Right kidney (tissue), 1 donor: ENCODE measurements around the gene CPN2.

ENCODE experiments used
- DNase-seq: peaks from one replicate; pipeline ENCODE4 v3.0.0-alpha.2; 2016

Gene CPN2

DNA sequence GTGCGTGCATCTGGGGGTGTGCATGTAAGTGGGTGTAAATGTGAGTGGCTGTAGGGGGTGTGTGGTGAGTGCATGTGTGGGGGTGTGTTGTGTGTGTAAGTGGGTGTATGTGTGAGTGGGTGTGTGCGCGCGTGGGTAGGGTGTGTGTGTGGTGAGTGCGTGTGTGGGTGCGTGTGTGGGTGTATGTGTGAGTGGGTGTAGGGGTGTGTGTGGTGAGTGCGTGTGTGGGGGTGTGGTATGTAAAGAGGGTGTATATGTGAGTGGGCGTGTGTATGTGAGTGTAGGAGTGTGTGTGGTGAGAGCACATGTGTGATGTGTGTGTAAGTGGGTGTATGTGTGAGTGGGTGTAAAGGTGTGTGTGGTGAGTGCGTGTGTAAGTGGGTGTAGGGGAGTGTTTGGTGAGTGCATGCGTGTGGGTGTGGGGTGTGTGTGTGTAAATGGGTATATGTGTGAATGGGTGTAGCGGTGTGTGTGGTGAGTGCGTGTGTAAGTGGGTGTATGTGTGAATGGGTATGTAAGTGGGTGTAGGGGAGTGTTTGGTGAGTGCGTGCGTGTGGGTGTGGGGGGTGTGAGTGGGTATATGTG, 916 bp upstream of the CPN2 start:
- DNase-seq, result no peak

DNA sequence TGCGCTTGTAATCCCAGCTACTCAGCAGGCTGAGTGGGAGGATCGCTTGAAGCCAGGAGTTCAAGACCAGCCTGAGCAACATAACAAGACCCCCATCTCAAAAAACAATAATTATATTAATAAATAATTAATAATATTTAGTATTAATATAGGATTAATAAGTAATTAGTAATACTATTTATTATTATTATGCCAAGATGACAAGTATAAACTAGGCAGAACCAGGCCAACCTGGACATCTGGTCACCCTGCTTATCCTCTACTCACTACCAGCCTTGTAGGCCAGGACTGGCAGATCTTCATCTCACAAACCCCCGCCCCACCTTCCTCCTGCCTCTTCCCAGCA, 429 bp downstream of the CPN2 start:
- DNase-seq, result no peak

DNA sequence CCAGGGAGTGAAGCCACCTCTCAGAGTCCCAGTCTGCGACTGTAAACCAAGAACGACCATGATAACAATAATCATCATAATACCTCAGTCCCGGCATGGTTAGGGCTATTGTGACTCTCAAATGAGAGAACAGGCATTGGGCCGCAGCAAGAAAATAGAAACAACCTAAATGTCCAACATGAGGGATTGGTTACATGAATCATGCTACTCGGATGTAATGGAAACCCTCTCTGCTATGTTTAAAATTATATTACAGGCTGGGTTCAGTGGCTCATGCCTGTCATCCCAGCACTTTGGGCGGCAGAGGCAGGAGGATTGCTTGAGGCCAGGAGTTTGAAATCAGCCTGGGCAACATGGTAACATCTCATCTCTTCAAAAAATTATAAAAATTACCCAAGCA, 2.8 kb downstream of the CPN2 start:
- no peak for DNase-seq

DNA sequence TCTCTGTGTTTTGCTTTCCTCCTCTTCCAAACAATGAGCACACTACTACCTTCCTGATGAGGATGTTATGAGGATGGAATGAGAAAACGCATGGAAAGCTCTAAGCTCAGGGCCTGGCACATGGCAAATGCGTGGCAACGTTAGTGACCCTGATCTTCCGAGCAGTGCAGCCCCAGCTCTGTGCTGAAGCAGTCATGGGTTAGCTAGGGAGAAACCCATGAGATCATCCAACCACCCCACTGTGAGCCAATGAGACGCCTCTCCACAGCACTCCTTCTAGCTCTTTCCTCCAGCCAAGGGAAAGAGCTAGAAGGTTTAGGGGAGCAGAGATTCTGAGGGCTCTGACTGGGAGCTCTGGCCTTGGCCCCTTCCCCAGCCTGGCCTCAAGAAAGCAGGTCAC, 4.5 kb downstream of the CPN2 start:
- DNase-seq, result no peak

DNA sequence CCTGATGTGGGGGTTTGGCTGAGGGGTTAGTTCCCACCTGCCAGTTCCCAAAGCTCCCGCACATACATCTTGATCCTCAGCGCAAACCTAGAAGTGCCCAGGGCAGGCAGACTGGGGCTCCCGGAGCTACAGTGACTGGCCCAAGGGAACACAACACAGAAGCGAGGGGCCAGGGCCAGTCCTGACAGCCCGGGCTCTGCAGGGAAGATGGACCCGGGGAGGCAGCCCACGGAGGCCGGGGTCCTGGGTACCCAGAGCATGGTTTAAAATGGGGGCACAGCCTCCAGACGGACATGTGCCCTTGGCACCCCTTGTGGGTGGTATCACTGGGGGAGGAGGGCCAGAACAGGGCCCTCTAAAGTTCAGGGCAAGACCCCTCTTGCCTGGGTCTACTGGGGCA, 5.1 kb downstream of the CPN2 start:
- no peak for DNase-seq

DNA sequence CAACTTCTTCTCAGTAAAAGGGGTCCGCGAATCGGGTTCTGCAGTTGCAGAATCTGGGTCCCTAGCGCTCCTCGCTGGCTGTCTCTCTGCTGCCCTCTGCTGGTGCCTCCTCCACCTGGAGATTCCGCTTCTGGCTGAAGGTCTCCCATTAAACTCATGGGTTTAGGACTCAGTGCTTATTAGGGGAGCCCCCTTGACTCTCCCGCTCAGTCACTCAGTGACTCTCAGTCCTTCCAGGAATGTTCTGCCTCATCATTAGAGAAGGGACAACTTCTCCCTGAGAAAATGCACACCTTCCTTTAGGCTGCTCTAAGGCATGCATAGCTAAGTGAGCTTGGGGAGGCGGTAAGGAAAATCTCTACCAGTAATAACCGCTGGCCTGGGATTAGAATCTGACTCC, 7.1 kb downstream of the CPN2 start:
- peak; percentile 55 for DNase-seq

DNA sequence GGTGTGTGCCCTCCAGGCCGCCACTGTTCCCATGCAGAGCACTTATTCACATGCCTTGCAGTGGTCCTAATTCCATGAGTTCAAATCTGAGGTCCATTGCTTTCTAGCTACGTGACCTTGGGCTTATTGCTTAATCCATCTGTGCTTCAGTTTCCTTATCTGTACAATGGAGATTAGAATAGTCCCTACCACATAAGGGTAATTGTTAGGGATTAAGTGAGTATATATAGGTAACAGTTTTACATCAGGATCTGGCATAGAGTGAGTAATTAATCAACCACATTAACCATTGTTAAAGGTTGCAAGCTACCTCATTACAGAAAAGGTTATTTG, 7.6 kb downstream of the CPN2 start:
- no peak for DNase-seq

DNA sequence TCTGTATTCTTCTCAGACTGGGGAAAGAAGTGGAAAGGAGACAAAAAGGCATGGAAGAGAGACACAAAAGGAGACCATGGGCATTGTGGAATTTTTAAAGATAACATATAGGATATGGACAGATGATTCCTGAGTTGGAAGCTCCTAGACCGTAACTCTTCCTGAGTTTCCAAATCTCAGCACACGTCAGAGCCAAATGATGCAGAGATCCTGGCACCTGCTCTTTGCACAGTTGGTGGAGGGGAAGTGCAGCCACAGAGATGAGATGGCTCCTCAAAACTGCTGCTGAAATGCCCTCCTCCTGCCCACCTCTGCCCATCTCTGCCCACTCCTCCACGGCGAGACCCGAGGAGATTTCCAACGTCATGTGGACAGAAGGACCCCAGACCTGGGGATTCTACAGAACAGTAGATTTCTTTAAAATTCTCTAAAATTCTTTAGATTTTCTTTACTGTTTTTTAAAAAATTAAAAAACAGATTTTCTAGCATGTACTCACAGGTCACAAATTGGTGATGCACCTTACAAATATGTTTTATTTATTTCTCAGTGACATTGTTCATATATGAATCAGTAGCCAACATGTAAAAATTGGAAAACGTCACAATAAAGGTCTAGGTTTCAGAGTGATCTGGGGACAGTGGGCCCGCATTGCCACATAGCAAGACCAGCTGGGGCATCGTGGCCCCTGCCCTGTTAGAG, 8.1 kb downstream of the CPN2 start:
- no peak for DNase-seq

DNA sequence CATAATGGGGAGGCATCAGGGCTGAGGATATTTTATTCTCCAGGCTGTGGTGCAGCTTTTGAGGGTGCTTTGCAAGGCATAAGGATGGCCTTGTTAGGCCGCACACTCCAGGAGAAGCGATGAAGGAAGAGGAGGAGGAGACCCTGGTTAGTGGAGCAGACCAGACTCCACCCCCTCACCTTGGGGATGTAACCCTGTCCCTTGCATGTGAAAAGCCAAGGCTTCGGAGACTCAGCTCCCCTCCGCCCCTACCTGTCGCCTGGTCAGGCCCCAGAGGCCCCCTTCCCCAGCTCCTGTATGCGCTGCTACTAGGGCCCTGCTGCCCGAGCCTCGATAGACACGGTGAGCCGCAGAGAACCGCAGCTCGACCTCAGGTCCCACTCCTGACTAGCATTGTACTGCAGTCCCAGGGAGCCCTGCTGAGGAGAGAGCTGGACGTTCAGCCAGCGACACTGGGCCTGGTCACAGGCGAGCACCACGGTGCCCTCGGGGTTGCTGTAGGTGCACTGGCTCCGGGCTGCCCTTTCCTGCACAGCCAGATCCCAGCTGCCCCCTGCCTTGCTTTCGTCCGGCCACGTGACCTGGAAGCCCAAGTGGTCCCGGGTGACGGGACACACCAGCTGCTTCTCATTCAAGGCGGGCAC, 10.2 kb downstream of the CPN2 start:
- no peak for DNase-seq

DNA sequence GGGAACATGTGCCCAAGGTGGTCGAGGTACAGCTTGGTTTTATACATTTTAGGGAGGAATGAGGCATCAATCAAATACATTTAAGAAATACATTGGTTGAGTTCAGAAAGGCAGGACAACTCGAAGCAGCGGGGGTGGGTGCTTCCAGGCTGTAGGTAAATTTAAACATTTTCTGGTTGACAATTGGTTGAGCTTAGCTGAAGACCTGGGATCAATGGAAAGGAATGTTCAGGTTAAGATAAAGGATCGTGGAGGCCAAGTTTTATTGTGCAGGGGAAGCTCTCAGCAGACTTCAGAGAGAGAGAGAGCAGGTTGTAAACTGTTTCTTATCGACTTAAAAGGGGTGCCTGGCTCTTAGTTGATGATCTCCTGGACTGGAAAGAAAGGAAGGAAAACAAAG, 11.3 kb downstream of the CPN2 start:
- no peak for DNase-seq

DNA sequence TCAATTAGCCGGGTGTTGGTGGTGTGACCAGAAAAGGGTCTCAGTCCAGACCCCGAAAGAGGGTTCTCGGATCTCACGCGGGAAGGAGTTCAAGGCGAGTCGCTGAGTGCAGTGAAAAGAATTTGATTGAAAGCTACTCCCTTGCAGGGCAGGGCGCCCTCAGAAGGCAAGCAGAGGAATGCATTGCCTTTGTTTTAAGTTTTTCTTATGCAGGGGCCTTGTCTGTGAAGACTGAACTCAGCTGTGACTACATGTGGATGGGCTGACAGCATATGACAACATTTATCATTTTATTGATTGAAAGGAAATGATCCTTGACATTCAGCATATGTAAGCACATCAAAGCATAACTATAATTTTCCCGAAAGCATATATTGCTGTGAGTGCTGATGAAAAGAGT, 11.8 kb downstream of the CPN2 start:
- DNase-seq, result no peak

DNA sequence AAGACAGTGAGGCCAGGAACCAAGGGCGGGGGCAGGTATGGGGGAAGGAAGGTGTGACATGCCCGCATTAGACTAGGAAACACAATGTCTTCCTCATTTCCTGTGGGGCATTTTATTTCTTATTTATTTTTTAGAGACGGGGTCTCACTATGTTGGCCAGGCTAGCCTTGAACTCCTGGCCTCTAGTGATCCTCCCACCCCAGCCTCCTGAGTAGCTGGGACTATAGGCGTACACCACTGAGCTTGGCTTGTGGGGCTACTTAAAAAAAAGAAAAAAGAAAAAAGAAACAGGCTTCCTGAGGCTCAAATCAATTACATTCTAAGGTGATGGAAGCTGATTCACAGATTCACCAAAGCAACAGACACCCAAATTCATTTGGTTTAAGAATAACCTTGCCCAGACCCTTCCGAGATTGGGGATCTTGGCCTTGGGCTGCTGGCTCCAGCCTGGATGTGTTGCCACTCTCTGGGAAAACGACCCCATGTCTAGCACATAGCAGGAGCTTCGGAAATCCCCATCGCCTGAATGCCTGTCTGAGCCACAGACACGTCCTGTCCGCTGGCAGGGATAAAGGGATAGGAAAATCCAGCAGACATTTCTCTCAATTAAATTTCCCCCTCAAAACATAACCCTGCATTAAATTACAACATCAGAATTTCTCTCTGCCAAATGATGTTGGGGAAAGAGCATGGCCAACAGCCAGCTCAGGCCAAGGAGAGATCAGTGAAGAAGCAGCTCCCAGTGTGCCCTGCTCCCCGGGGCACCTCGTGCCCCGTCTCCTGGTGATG, 13.0 kb downstream of the CPN2 start:
- no peak for DNase-seq

DNA sequence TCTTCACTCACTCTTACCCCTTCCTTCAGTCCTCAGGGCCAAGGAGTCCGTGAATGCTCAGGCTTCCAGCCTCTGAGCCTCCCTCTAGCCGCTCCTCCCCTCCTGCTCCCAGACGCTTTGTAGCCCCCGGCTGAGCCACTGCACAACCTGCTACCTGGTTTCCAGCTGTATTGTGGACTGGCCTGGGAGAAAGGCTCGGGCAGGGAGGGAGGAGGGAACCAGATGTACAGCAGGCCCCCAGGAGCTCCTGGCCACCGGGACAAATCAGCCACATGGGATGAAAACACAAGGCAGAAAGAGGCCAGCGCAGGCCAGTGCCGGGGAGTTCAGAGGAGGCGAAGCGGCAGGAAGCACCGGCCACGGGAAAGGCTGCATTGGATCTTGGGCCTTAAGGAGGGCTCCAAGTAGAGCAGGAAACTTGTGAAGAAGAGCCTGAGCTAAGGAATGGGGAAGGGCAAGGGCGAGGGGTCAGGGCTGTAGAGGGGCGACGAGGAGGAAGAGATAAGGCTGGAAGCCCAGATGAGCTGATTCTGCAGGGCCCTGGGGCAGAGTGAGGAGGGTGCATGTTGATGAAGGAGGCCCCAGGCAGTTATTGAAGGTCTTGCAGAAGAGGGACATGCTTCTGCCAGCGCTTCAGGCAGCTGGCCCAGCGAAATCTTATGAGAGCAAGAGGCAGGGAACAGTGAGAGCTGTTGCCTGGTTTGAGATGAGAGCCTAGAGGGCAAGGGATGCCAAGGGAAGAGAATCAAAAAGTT, 14.3 kb downstream of the CPN2 start:
- DNase-seq, result no peak

DNA sequence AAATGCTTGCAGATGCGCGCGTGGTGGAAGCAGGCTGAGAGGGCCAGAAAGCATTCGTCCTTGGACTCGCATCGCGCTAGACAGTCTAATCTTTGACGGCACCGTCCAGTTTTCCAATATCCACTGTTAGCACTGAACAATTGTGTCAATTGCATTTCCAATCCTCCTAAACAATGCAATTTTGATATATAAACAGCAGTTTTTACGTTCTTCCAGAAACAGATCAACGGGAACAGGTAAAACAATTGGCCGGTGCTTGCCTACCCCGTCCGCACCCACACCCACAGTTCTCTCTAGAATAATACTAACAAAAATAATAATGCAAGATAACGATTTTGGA, 17.2 kb downstream of the CPN2 start:
- no peak for DNase-seq

DNA sequence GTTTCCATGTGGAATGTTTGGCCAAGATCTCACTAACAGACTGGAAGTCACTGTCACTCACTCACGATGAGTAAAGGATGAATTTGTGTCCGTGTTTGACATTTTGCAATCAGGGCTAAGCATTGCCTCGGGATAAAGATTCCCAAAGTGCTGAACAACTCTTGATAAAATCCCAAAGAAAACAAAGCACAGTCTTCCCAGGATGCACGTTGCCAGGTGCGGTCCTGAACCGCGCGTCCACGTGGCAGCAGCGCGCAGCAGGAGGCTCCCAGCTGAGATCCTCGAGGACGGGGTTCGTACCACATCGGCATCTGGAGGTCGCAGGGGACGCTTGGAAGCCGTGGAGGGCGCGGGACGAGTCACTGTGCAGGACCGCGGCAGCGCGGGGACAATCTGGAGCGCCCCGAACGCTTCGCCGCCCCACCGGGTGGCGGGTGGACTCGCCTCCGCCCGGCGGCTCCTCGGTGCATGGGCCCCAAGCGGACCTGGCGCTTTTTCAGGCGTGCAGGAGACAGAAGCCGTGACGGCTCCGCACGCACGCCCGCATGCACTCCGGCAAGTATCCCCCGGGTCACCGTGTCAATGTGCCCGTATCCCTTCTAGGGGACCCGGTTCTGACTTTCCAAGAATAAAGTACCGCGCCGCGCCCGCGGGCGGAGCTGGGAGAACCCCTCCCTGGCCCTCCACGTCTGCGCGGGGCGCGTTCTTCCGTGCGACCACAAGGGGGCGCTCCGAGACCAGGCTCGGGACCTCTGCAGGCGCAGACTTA, 17.7 kb downstream of the CPN2 start:
- DNase-seq, result peak; percentile 96

DNA sequence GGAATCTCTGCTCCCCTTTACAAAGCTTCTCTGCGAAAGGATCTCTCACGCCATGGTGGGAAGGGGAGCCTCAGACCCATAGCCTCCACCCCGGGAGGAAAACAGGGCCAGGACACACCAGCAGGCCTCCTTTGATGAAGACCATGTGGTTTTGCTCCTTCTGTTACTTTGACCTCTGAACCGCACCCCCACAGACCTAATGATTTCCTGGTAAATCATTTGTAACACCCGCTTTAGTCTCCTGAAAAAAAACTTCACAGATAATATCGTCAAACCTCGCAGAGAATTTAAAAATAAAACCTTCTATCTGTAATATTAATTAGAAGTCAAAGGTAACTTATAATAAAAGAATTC, 18.3 kb downstream of the CPN2 start:
- no peak for DNase-seq

DNA sequence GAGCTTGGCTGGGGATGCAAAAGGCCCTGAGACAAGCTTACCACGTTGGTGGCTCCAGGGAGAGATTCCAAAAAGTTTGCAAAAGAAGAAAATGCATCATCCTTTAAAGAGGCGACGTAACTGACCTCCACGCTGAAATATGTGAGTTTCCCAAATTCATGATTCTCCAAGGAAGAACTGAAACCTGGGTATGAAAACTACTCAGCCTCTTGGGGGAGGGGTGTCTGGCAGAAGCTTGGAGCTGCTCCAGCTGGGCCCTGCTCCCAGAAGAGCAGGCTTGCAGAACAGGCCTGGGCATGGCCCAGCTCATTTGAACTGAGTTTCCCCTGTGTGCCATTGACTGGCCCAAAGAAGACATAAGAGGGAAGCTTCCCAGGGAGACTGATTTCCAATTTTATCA, 20.5 kb downstream of the CPN2 start:
- no peak for DNase-seq

DNA sequence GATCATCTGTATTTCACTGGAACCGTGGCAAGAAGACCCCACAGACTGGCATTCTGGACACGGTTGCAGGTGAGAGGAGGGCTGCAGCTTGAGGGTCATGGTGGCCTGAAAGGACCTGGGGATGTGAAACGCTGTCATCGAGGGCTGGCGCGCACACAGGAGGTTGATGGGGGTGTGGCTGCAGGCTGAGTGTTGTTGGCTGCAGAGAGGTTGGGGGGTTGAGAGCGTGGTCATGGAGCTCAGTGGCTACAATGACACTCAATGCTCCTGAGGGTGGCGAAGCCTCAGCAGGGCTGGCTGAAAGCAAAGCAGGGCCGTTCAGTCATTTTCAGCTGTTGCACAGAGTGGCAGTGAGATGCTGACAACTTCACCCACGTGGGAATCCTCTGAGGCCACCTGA, 21.0 kb downstream of the CPN2 start:
- DNase-seq, result no peak

DNA sequence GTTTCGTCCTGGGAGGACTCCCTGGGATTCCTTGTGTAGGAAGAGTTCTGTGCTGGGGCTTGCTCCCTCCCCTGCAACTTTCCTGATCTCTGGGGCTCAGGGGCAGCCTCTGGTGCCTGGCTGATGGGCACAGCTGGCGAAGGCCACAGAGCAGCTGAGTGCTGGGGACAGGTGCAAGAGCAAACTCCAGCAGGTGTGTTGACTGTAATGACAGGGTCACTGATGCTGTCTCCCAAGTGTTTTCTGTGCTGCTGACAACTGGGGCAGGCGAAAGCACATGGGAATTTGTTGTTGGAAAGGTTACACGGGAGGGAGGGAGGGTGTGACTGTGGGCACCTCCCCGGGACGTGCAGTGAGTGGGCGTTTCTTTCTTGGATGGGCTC, 21.6 kb downstream of the CPN2 start:
- no peak for DNase-seq

DNA sequence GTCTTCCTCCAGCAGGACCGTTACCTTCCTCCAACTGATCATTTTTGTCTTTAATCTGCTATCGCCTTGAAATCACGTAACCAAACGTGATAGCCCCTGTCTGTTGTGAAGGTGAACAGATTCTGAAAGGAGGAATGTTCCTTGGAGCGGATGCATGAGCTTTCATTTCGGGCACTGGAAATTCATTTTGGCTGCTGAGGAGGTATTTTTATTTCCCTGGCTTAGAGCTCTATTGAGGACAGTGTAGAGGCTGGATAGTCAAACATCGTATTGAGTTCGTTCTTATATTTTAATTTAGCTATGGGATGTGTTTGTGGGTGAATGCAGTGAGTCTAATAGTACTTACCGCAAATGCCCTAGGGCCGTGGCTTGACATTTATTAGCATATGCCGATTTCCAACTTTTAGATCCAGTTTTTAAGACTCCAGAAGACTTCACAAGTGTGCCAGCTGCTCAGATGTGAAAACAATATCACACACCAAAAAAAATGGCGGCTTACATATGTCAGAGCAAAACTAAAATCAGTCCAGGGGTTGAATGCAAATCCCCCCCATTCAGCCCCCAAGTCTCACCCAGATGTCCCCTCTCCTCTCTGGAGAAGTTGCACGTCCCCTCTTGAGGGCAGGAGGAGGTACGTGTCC, 22.1 kb downstream of the CPN2 start:
- DNase-seq, result no peak

DNA sequence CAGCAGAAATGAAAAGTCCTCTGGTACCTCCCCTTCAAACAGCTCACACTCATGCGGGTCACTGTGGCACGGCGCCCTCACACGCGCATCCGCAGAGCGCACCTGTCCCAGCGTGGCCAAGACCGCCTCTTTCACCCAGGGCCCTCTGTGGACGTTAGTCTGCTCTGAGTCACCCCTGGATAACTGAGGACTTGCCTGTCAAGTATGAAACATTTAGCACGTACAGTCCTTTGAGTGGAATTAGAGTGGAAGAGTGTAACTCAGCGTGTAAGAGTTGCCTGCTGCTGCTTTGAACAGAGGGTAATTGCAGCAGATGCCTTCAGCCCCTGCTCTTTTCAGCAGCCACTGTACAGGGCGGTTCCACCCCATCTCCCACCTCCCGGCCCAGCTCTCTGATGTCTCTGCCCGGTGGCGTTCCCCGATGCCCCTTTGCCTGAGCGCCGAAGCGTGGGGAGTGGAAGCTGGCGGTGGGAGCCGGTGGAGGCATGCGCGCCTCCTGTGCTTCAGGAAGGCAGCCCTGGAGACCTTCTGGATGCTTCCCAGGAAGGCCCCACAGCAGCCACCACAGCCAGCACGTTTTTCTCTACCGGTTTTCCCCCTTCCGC, 23.0 kb downstream of the CPN2 start:
- peak; percentile 60 for DNase-seq
